ENCODE measurements around the gene UPK3BL1.
"Not testable (repeated sequence)": the region's sequence is repeated elsewhere in the genome, so short reads cannot be mapped to it uniquely, and the experiment has no call there.

DNA sequence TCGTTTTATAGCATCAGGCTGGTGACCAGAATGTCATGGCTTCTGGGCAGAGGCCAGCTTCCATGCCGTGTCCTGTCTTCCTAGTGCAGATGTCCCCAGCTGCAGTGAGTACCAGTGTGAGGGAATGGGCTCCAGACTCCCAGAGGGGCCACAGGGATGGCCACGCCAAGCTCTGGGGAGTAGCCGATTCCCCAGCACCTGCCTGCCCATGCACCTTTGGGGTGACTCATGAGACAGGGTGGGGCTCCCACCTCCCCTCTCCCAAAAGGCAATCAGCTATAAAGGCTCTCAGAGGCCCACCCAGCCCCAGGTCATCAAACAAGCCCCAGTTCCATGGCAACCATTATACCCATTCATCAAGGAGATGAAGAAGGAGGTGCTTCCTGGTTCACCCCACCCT is 7.3 kb upstream of the UPK3BL1 start, which contains the start of gene SPDYE2B:
- TF ChIP-seq SPI1 (IDR thresholded peaks at IDR 0.05; ENCODE audit: borderline replicate concordance, low read depth); POLR2AphosphoS5 (IDR thresholded peaks at IDR 0.05; ENCODE audit: low read depth): not testable (repeated sequence)
- TF ChIP-seq, protein P1, sequence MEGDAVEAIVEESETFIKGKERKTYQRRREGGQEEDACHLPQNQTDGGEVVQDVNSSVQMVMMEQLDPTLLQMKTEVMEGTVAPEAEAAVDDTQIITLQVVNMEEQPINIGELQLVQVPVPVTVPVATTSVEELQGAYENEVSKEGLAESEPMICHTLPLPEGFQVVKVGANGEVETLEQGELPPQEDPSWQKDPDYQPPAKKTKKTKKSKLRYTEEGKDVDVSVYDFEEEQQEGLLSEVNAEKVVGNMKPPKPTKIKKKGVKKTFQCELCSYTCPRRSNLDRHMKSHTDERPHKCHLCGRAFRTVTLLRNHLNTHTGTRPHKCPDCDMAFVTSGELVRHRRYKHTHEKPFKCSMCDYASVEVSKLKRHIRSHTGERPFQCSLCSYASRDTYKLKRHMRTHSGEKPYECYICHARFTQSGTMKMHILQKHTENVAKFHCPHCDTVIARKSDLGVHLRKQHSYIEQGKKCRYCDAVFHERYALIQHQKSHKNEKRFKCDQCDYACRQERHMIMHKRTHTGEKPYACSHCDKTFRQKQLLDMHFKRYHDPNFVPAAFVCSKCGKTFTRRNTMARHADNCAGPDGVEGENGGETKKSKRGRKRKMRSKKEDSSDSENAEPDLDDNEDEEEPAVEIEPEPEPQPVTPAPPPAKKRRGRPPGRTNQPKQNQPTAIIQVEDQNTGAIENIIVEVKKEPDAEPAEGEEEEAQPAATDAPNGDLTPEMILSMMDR (IDR thresholded peaks at IDR 0.05; ENCODE audit: insufficient read depth, low read length) = not testable (repeated sequence)
- TF ChIP-seq, protein P2, sequence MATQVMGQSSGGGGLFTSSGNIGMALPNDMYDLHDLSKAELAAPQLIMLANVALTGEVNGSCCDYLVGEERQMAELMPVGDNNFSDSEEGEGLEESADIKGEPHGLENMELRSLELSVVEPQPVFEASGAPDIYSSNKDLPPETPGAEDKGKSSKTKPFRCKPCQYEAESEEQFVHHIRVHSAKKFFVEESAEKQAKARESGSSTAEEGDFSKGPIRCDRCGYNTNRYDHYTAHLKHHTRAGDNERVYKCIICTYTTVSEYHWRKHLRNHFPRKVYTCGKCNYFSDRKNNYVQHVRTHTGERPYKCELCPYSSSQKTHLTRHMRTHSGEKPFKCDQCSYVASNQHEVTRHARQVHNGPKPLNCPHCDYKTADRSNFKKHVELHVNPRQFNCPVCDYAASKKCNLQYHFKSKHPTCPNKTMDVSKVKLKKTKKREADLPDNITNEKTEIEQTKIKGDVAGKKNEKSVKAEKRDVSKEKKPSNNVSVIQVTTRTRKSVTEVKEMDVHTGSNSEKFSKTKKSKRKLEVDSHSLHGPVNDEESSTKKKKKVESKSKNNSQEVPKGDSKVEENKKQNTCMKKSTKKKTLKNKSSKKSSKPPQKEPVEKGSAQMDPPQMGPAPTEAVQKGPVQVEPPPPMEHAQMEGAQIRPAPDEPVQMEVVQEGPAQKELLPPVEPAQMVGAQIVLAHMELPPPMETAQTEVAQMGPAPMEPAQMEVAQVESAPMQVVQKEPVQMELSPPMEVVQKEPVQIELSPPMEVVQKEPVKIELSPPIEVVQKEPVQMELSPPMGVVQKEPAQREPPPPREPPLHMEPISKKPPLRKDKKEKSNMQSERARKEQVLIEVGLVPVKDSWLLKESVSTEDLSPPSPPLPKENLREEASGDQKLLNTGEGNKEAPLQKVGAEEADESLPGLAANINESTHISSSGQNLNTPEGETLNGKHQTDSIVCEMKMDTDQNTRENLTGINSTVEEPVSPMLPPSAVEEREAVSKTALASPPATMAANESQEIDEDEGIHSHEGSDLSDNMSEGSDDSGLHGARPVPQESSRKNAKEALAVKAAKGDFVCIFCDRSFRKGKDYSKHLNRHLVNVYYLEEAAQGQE (IDR thresholded peaks at IDR 0.05; ENCODE audit: insufficient replicate concordance, low read depth) = not testable (repeated sequence)
